Measurements from ENCODE around the gene UBE2J2.

DNA sequence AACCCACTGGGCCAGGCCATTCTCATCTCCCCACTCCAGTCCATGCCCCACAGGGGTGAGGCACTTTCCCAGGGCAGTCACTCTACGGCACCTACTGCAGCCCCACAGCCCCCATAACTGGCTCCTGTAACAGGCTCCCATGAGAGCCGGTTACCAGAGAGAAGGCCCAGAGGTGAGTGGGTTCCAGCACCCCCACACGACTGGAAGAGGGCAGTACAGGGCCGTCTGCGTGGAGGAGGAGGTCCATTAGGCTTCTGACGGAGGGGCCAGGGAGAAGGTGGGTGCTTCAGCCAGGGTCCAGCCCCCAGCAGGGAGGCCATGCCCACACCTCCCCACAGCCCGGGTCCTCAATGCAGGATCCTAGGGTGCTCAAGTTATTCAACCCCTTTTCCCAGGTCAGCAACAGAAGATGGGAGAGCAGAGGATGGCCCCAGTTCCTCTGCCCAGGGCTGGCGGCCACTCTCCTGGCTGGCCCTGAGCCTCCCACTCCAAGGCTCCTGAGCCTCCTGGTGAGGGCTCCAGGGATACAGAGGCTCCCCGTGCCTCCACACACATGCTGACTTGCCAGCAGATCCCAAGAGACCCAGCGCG lies 32.5 kb upstream of the UBE2J2 start:
- TF ChIP-seq, protein P1, sequence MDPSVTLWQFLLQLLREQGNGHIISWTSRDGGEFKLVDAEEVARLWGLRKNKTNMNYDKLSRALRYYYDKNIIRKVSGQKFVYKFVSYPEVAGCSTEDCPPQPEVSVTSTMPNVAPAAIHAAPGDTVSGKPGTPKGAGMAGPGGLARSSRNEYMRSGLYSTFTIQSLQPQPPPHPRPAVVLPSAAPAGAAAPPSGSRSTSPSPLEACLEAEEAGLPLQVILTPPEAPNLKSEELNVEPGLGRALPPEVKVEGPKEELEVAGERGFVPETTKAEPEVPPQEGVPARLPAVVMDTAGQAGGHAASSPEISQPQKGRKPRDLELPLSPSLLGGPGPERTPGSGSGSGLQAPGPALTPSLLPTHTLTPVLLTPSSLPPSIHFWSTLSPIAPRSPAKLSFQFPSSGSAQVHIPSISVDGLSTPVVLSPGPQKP (IDR thresholded peaks at IDR 0.05; ENCODE audit: low read depth, low read length): no peak
- TF ChIP-seq SREBF2 (IDR thresholded peaks at IDR 0.05): no peak
- no peak for TF ChIP-seq RCOR1 (IDR thresholded peaks at IDR 0.05; ENCODE audit: low read depth, low read length)
